Choroid plexus epithelial cell (primary cell): ENCODE measurements around the gene EHMT1.

Experiments
- DNase-seq: peaks from one replicate; pipeline ENCODE4 v3.0.0-alpha.2; 2010; ENCODE audit warnings: low read depth
- H3K4me3 ChIP-seq: 2 replicates; pipeline ENCODE4 v1.5.1; 2011; ENCODE audit warnings: low read depth, mild to moderate bottlenecking, control low read depth, low read length, moderate library complexity
- CTCF ChIP-seq: conservative IDR thresholded peaks from 2 replicates; pipeline ENCODE4 v1.5.1; 2011; ENCODE audit warnings: low read depth, mild to moderate bottlenecking, control low read depth, inconsistent platforms, low read length, moderate library complexity

EHMT1 gene

GRCh38 chr9:137640862-137641261, 22.1 kb downstream of the EHMT1 start:
- DNase-seq, result no peak
- no peak for TF ChIP-seq CTCF
- H3K4me3 ChIP-seq, result no peak overlapping the region

- no peak overlapping the region for H3K4me3 ChIP-seq
- no peak for TF ChIP-seq CTCF
- DNase-seq, result no peak
These were observed 23.4 kb downstream of the EHMT1 start for GRCh38 chr9:137642118-137642601.

- TF ChIP-seq CTCF, result no peak
- DNase-seq, result no peak
- H3K4me3 ChIP-seq, result no peak overlapping the region
These were observed 24.1 kb downstream of the EHMT1 start for GRCh38 chr9:137642892-137643291.

GRCh38 chr9:137643921-137644320, 25.1 kb downstream of the EHMT1 start:
- no peak for TF ChIP-seq CTCF
- no peak overlapping the region for H3K4me3 ChIP-seq
- no peak for DNase-seq

- no peak for TF ChIP-seq CTCF
- no peak overlapping the region for H3K4me3 ChIP-seq
- no peak for DNase-seq
These were observed 26.4 kb downstream of the EHMT1 start for GRCh38 chr9:137645211-137645610.

GRCh38 chr9:137646341-137646740, 27.5 kb downstream of the EHMT1 start:
- H3K4me3 ChIP-seq, result no peak overlapping the region
- no peak for TF ChIP-seq CTCF
- DNase-seq, result no peak

- no peak for TF ChIP-seq CTCF
- no peak overlapping the region for H3K4me3 ChIP-seq
- DNase-seq, result no peak
These were observed 28.4 kb downstream of the EHMT1 start for GRCh38 chr9:137647096-137647714.
